GM19452 (cell line): Measurements from ENCODE around the gene TMEM207.

Source experiments
- ATAC-seq: cut with Tn5 transposase; IDR thresholded peaks from one replicate; pipeline ENCODE4 v1.9.1; 2021; ENCODE audit not compliant: unreplicated experiment

TMEM207 gene

DNA sequence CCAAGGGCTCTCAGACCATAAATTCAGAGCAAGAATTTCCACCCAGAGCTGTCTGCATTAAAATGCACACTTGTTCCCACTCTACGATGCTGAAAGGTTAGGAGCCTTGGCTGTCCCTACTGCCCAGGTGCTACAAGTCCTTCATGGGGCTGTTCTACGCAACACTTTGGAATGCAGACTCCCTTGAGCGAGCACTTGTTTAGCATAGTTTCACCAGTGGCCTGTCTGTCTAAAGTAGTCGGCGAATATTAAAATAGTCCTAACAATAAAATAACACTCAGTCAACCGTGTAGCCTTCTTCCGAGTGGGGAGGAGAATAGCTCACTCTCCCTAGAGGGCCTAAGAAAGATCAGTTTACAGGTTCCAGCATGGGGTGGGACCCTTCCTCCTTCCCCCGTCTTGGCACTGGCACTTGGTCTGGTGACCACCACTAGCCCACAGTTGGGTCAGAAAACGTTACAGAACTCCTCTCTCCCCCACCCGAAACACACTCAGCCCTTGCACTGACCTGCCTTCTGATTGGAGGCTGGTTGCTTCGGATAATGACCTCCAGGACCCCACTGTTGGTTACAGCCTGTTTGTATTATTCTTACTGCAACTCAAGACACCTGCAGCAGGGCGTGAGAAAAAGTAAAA is 62.0 kb downstream of the TMEM207 start, which contains the start of gene CLDN16:
TSS of gene CLDN16 (plus strand) at position 586 of the 636 bp plus-strand sequence. CDS start 167 bp downstream, outside the sequence.
- ATAC-seq: no peak

DNA sequence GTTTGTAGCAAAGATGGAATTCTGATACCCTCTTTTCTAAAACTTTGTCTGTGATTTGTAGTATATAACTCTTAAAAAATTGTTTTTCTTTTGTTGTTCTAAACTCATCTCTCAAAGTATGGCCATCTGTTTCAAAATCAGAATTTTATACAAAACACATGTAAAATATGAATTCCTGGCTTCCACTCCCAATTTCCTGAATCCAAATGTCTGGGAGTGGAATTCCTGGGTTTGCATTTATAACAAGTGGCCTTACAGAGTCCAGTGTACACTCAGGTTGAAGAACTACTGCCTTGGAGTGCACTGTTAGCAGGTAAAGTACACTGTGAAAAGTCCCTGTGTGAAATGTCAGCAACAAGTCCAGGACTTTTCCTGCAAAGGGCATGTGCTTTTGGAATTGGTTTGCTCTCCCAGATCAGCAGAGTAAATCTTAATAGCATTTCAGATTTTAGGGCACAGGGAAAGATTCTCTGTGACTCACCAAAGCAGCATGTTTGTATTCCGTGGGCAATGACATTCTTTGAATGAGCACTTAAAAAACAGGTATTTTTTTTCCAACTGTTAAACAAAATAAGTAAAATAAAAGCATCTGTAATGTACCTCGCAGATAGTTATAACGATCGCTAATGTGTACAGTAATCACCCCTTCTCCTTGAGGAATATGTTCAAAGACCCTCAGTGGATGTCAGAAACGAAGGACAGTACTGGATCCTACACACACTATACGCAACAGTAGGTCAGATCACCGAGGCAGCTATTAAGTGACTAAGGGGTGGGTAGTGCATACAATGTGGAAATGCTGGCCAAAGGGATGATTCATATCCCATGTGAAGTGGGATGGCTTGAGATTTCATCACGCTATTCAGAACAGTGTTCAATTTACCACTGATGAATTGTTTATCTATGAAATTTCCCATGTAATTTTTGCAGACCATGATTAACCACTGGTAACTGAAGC is 63.7 kb downstream of the TMEM207 start:
- ATAC-seq: no peak

DNA sequence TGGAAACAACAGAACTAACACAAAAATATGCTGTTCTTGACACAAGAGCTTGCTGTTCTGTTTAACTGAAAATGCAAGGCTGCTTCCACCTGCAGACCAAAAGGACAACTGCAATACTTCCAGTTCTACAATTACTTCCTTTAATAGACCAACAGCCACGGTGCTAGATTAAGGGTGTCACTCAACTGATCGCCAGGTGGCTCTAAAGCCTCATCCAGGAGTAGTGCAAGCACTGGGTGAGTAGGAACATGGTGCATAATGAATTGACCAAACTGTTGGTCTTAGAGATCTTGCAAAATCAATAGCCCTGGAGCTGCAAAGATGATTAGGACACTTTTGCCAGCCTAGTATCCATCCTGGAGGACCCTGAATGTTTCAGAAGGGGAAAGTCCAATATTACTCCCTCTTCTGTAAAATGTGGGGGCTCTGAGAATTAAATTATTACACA is 65.4 kb downstream of the TMEM207 start:
- peak; percentile 87 for ATAC-seq

DNA sequence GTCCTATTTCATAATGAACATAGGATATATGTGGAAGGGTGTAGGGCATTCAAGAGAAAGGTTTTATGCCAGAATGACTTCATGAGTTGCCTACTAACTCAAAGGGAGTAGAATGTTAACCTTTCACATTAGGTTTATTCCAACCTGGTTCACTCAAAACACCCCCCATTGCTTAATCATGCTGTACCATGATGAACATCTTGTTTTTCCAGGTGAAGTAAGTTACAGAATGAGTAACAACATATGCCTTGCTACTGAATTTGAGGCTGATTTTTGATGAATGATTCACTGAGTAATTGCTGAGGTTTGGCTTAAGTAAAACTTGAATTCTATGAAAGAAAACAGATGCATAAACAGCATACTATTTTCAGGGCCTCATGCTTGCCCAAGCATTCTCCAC is 67.6 kb downstream of the TMEM207 start:
- no peak for ATAC-seq

DNA sequence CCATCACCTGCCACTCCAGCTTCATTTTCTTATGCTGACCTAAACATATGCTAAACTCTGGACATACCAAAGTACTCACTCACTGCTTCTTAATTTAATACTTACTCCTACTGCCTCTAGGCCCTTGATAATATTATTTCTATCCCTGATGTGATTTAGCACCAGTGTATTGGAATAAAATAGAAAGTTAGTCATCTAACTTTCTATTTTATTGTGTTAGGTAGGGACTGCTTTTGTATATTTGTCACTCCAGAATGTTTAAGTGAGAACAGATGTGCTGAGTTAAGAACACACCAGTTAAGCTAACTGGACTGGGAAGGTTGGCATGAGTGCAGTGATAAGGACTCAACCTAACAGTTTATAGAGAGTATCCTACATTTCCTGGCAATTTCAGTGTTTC is 68.3 kb downstream of the TMEM207 start:
- ATAC-seq: no peak

DNA sequence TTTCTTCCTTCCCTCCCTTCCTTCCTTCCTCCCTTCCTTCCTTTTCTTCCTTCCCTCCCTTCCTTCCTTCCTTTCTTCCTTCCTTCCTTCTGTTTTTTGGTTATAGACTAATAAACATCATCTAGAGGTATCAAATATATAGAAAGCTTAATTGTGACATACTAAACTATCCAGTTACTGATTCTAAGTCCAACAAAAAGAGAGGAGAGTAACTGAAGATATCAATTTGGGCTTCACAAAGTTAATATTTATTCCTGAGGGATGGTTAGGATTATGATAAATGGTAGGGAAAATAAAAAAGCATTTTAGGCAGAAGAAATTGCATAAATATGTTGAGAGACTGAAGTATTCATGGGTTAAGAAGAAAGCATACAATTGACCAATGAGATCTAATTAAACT is 69.5 kb downstream of the TMEM207 start:
- ATAC-seq: no peak
